NCI-H2227 (cell line): Measurements from ENCODE around the gene OBP2B.
"Not testable (repeated sequence)": the region's sequence is repeated elsewhere in the genome, so short reads cannot be mapped to it uniquely, and the experiment has no call there.

Experiments
- DNase-seq: peaks from one replicate; lab custom pipeline; 2025; ENCODE audit not compliant: unreplicated experiment; lab: John Stamatoyannopoulos, UW

OBP2B gene

DNA sequence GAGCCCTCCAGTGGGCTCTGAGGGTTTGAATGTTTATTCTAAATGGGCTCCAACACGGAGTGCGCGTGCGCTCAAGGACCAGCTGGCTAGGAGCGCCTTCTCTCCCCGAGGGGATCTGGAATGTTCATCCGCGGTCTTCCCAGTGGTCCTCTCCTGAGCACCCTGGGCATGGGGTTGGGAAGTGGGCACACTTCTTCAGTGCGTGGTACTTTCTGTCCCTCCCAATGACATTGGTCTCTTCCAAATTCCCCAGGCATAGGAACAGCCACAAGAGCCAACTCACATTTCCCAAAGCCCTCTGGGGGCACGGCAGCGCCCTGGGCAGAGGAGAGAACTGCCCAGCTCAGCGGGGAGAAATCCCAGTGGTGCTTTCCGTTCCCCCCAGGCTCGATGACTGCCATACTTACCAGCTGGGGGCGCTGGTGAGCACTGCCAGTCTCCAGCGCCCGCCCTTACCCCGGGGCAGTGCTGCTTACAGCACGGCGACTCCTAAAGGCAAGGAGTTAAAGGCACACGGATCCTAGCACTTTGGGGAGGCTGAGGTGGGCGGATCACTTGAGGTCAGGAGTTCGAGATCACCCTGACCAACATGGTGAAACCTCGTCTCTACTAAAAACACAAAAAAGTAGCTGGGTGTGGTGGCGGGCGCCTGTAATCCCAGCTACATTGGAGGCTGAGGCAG is 29.9 kb upstream of the OBP2B start:
- peak; percentile 38 for DNase-seq

DNA sequence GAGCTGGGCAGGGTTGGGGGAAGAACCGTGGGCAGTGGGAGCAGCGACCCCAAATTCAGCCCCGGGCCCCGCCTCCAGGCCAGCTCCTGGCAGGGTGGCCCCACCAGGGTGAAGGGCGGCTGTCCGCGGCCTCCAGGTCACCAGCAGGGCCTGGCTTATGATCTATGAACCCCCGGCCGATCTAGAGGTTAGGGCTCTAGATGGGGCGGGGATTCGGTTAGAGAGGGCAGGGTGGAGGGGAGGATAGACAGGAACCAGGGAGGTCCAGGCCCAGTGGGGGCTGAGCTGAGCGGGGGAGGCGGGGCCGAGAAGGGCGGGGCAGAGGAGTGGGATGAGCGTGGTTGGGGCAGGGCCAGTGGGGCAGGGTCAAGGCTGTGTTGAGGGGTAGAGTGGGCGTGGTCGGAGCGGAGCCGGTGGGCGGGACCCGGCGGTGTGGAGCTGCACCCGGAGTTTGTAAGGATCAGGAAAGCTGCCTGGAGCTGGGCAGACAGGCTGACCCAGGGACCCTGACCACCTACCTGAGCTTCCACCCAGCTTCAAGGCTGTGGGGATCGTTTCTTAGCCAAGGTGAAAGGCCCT is 29.3 kb upstream of the OBP2B start:
- DNase-seq, result peak; percentile 28

DNA sequence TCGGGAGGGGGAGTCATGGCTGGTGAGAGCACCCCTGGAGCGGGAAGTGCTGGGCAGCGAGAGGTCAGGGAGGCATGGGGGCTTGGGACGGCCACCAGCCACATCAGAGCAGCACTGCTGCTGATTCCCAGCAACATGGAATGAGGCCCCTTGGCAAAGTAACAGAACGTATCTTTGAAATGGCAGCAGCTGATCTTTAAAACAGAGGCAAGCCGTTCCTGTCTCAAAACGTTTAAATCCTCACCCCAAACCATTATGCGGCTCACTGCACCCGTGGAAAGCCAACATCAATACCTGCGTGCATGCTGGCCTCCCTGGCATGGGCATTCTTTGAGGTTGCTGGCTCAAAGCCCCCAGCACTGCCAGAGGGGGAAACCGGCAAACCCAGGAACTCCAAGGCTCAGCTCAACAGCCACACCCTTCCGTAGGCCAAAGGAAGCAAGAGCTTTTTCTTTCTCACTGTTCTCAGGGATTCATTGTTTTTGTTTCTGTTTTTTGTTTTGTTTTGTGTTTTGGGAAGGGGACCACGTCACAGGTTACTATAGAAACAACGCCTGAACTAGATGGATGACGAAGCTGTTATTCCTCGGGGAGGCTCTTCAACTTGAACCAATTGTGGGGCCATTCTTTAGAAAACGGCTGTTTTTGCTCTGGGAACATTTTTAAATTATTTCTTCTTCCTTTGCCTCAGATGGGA is 28.1 kb upstream of the OBP2B start:
- DNase-seq, result peak; percentile 52

DNA sequence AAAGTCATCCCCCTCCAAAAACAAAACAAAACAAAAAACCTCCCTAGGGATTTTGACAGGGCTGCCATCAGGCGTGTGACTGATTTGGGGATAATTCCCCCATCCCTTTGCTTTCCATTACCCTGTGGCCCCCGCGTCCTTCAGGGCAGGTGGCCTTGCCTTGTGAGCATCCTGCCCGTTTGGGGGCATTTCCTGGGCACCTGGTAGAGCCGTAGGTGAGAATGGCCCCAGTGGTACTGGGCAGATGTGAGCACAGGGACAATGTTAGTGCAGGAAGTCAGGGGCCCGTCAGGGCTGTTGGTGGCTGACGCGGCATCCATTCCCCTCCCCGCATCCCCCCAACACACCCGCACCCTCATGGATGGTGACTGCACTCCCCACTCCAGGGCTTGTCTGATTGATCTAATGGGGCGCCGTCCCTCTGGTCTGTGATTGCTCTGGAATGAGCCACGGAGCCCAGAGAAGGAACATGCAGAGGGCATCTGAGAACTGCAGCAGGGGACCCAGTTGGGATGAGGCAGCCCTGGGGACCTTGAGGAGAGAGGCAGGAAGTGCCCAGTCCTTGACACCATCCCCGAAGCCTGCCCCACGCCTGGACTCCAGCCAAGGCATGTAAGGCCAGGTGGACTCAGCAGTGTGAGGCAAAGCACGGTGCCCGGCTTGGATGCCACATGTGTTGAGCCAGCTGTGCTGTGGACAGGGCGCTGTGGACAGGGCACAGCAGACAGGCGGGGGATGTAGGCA is 27.4 kb upstream of the OBP2B start:
- DNase-seq, result not testable (repeated sequence)

DNA sequence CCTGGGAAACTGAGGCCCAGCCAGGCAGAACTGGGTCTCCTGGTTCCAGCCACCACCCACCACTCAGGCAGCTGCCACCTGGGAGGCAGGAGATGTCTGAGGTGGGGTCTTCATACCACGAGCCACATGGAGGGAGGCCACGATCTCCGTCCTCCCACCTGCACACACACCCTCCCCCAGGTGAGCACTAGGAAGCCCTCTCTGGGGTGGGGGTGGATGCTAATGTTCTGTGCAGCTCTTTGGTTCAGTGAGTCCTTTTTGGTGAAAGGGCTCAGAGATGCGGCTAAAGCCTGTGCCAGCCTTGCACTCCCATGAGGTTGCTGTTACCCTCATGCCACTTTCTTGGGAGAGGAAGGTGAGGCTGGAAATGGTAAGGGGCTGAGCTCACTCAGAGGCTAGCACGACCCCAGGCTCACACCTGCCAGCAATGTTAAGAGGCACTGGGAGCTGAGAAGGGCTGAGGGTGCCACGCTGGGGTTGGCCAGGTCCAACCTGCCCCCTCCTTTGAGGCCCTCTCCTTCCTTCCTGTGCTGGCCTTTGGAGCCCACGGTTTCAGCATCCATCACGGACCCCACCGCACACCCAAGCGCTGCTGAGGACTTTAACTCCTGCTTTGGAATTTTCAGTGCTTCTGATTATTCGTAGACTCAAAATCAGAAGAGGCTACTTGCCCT is 26.6 kb upstream of the OBP2B start:
- no peak for DNase-seq

DNA sequence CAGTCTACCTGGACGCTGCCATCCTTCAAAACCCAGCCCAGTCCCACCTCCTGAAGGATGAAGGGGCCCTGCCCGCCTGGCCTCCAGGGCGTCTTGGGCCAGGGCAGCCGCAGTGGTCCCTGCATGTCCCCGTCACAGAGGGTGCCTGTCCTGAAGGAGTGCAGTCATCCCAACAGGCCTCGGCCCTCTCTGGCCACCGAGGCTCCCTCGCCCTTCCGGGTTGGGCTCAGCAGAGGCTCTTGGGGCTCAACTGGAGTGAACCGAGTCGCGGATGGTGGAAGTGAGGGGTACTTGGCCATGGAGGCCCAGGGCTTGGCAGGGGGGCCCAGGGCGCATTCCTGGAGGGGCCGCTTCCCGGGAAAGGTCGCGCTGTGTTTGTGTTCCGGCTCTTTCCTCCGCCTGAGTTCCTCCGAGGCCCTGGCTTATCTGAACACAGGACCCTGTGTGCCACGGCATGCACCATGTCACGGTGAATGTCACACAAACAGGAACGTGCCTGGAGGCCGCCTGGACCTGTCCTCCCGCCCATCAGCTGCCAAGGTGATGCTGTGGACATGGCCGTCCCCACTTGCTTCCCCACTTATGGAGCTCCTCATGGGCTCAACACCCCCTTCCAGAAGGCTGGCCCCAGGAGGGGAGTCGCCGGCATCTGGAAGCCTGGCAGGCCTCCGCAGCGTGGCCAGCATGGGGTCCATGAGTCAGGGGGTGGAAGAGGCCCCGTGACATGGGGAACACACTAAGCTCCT is 25.7 kb upstream of the OBP2B start:
- no peak for DNase-seq

DNA sequence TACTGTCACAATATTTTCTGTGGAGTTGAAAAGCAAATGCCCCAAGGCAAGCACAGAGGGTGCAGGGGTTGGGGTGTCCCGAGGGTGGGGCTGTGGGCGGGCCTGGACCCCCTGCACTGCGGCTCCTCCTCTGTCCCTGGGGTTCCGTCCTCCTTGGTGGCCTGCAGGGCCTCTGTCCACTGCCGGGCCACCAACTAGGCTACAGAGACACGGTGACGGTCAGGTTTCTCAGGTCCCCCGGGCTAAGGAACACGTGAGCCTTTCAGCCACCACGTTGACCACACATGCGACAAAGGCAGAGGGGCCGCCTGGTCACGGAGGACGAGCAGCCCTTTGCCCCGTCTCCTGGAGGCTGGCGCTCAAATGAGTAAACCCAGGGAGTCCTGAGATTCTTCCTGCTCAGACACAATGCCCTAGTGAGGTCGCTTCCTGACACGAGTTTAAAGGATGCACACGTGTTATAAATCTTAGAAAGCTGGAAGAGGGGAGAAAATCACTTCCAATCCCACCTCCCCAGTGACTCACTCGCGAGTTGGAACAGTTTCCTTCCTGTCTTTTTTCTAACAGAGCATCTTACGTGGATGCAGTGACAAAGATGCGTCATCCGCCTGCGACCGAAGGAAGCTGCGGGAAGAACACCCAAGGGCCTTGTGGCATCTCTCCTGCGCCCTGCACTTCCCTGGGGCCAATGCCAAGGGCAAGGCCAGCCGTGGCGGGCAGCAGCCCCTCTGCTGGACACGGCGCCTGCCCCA is 24.8 kb upstream of the OBP2B start:
- DNase-seq, result no peak

DNA sequence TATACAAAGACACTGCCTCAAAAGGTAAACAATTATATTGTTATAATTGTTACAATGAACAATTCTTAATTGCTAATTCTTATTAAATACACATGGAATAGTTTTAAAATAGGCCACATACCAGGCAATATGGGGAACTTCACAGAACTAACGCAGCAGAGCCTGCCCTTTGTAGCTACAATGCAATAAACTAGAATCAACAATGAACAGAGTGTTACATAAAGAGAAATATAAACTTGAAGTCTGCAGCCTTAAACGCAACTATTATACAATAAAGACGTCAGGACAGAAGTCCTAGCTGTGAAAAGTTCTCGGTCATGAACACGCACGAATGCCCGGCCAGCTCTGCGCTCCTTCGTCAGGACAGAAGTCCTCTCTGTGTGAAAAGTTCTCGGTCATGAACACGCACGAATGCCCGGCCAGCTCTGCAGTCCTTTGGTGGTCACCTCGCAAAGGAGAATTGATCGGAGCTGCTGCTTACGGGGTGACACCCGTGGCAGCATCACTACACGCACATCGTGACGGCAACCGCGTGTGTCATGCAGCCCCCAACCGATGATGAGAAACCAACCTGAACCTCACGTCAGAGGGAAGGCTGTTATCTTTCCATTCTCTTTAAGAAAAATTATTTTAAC is 23.0 kb upstream of the OBP2B start:
- DNase-seq, result not testable (repeated sequence)

DNA sequence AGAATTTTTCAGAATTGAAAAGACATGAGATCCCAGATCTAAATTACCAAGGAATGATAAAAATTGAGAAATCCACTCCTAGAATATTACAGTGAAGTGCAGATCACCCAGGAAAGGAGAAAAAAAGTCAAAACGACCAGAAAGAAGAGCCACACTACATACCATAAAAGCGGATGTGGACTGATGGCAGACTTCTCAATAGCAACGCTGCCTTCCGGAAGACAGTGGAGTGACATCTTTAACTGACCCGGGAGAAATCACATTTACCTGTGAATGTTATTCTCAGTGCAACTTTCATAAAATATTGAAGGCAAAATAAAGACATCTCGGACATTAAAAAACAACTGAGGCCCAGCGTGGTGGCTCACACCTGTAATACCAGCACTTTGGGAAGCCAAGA is 21.5 kb upstream of the OBP2B start:
- DNase-seq, result not testable (repeated sequence)

DNA sequence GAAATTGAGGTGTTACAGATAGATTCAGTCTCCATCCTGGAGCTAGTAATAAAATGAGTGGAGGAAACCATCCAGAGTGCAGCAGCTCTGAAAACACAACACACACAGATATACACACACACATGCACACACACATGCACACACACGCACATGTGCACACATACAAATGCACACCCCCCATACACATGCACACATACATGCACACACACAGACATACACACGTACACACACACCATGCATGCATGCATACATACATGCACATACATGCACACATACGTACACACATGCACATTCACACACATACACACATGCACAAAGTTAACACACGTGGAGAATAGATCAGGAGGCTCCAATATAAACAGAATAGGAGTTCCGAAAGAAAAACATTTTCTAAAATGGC is 21.0 kb upstream of the OBP2B start:
- no peak for DNase-seq

DNA sequence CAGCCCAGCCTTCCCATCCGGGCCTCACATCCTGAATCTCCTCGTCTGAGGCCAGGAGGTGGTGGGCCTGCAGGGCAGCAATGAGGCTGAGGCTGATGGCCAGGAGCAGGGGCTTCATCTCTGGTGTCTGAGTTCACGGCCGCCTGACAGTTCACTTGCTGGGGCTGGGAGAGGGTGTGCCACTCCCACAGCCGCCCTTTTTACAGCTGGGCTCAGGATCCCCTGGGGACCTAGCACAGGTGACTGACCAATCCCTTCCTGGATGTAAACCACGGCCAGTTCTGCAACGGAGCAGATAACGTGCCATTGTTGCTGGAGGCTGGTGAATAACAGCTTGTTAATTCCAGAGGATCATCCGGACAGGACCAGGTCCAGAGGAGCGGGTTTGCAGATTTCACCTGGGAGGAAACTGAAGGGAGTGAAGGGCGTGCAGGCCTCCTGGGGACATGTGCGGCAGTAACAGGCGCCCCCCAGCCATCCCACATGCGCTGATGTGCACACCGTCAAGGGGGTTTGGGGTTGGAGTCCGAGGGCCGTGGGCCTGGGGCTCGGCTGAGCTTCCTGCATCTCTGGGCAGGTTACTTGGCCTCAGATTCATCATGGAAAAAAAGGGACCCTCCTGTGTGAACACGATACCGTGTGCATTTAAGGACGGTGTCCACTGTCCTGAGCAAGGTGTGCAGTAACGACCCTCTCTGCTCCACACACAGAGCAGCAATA is 19.6 kb upstream of the OBP2B start:
- not testable (repeated sequence) for DNase-seq

DNA sequence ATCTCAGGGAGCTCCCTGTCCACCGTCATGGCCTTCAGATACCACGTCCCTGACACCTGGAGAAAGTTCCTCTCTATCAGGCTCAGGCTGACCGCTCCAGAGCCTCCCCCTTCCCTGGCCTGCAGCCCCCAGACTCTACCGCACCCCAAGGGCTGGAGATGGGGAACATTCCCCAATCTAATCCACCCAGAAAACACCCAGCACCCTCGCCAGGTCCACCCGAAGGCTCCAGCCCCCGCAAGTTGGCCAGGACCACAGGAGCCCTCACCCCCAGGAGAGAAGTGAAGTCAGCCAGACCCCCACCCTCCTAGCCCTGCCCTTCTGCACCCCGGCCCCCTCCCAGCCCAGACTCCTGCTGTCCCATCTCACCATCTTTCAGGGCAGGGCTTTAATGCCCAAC is 18.9 kb upstream of the OBP2B start:
- not testable (repeated sequence) for DNase-seq

DNA sequence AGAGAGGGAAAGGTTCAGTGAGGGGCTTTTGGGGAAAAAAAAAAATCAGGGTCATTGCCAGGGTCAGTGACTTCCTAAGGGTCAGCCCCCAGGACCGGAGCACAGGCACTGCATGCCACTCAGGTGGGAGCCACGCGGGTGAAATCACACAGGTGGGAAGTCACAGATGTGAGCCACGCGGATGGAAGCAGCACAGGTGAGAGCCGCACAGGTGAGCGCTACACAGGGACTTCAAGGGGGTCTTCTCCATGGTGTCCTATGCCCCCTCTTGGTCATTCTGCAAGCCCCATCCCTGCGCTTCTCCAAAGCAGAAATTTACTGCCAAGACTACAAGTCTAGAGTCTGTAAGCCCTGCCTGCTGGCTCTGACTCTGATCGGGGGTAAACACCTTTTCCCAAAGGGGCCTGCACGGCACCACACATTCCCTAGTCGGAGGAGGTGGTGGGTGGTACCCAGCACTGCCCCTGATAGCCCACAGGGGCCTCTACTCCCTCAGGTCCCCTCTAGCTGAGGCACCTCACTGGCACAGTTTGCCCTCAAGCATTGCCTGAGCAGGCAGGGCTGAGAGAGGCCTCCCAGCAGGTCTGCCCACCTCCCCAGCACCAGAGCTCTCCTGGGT is 18.3 kb upstream of the OBP2B start:
- DNase-seq, result no peak

DNA sequence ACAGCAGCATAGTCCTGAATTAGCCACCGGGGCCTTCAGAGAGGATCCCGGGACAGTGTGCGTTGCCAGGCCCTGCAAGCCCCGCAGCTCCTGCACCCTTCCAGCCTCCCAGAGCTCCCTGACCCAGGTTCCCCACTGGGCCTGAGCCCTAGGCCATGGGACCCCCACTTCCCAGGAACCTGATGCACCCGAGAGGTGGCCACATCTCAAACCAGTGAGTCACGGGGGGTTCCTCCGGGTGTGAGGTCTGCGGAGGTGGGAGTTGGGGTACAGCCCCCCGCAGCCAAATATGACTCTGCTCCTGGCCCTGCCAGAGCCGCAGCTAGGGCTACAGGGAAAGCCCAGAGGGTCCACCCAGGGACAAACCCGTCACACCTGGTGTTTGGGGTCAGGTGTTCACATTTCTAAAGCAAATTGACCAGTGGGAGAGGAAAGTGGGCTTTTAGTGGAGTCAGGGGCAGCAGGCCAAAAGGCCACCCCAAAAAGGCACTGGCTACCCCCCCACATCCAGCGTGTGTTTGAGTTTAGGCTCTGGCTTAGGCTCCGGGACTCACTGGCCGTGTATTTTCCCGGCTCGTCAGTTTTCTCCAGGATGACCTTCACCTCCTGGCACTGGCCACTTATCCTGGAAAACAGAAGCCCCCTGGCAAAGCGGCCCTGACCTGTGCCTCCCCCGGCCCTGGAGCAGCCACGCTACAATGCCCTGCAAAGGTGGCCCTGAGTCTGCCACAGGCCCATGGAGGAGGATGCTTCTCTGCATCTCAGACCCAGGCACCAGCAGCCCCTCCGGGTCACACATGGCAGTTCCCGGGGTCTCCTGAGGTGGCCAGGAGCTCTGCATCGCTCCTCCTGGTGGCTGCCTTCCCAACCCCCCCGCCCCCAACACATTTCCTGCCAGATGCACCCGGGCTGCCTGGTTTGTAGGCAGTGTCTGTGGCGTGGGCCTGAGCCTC is 17.4 kb upstream of the OBP2B start:
- DNase-seq, result no peak

DNA sequence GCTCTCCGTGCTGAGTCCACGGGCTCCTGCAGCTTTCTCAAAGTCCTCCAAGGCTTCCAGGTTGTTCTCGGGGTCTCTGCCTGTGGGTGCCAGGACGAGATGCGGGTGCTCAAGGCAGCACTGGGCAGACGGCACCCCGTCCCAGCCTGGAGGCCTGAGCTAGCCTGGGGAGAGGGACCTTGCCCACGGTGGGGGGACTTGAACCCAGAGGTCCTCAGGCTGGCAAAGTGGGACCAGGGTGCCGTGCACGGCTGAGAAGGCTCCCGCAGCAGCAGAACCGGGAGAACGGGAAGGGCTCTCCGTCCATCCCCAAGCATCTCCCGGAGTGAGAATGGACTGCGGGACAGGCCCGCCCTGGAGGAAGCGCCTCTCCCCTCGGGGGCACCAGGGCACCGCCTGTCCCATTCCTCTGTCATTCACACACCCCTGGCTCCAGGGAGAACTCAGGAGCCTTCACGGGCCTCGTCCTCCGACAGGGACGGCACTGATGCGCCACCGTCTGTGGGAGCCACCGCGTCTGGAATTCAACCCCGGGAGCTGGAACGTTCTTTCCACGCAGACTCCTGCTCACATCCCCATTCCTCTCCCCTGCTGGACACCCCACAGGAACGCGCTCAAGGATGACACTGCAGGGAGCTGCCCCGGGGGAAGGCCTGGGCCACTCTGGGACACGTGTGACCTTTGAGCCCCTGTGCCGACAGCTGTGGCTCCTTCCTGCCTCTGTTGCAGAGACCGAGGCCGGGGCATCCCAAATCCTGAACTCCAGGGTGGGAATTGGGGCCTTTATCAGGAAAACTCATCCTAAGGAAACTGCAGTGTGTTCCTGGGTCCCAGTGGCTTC is 16.3 kb upstream of the OBP2B start:
- DNase-seq, result no peak

DNA sequence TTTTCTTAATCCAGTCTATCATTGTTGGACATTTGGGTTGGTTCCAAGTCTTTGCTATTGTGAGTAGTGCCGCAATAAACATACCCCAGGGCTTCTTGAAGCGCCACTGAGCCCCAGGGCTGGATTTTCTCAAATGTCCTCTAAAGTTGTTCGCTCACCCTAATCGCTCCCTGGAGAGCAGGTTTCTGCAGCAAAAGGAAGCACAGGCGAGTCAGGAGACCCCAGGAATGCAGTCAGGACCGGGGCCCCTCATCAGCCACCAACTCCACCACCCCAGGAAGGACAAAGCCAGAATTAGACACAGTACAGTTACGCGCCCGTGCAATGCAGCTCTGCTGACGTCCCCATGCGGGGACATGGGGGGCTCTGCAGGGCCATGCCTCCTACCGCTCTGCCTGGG is 15.7 kb upstream of the OBP2B start:
- DNase-seq, result no peak
